GM23338 (cell line): ENCODE measurements around the gene ZFX. TPM values are rescaled to one million over a fixed set of nuclear protein-coding genes. Genes with fewer than 3 reads are reported as not detected.

Source experiments
- ATAC-seq: fragments of 200-7000 bp; cut with Tn5 transposase; 3 replicates; pipeline ENCODE4 v1.9.1; 2020
- DNase-seq: peaks from one replicate; pipeline ENCODE4 v3.0.0-alpha.2; 2015; ENCODE audit warnings: low spot score
- H2AFZ ChIP-seq: fragments of 200-600 bp; sonication (generic); 2 replicates; pipeline ENCODE4 v1.8.0; 2016; ENCODE audit warnings: antibody characterized with exemption, mild to moderate bottlenecking, moderate library complexity
- H3F3A ChIP-seq: fragments of 200-600 bp; sonication (generic); replicated peaks from 2 replicates; pipeline ENCODE4 v1.8.0; 2017; ENCODE audit warnings: antibody characterized with exemption, mixed run types, low read depth
- H3K27ac ChIP-seq: fragments of 200-600 bp; sonication (generic); 2 replicates; pipeline ENCODE4 v1.6.1; 2016; ENCODE audit warnings: low read depth
- H3K27me3 ChIP-seq: fragments of 200-600 bp; sonication (generic); 2 replicates; pipeline ENCODE4 v1.8.0; 2016; ENCODE audit warnings: mild to moderate bottlenecking, mixed run types, moderate library complexity; ENCODE audit not compliant: insufficient read depth
- H3K36me3 ChIP-seq: fragments of 200-600 bp; sonication (generic); 2 replicates; pipeline ENCODE4 v1.8.0; 2016; ENCODE audit warnings: mild to moderate bottlenecking; ENCODE audit not compliant: insufficient read depth
- H3K4me1 ChIP-seq: fragments of 200-600 bp; sonication (generic); 2 replicates; pipeline ENCODE4 v1.8.0; 2016; ENCODE audit warnings: mild to moderate bottlenecking, moderate library complexity; ENCODE audit not compliant: insufficient read depth
- H3K4me2 ChIP-seq: fragments of 200-600 bp; sonication (generic); 2 replicates; pipeline ENCODE4 v1.7.1; 2017; ENCODE audit warnings: mixed run types
- H3K4me3 ChIP-seq: fragments of 200-600 bp; sonication (generic); 2 replicates; pipeline ENCODE4 v1.6.1; 2016; ENCODE audit warnings: mixed run types
- H3K79me2 ChIP-seq: fragments of 200-600 bp; sonication (generic); replicated peaks from 2 replicates; pipeline ENCODE4 v1.8.0; 2017; ENCODE audit warnings: mild to moderate bottlenecking; ENCODE audit not compliant: insufficient read depth
- H3K9me2 ChIP-seq: fragments of 200-600 bp; sonication (generic); 2 replicates; pipeline ENCODE4 v1.8.0; 2017; ENCODE audit not compliant: insufficient read depth
- H4K20me1 ChIP-seq: fragments of 200-600 bp; sonication (generic); replicated peaks from 2 replicates; pipeline ENCODE4 v1.8.0; 2017; ENCODE audit warnings: mild to moderate bottlenecking; ENCODE audit not compliant: insufficient read depth
- H3K27ac Mint-ChIP-seq: 2 replicates; pipeline ENCODE4 v1.8.0; 2020; ENCODE audit warnings: inconsistent platforms, mild to moderate bottlenecking, moderate library complexity, mixed read lengths
- H3K27me3 Mint-ChIP-seq: 3 replicates; pipeline ENCODE4 v1.8.0; 2022; ENCODE audit warnings: low read depth, mild to moderate bottlenecking, moderate library complexity, mixed read lengths, inconsistent platforms; ENCODE audit not compliant: insufficient read depth, poor library complexity
- H3K36me3 Mint-ChIP-seq: 3 replicates; pipeline ENCODE4 v1.8.0; 2021; ENCODE audit warnings: low read depth, mild to moderate bottlenecking, inconsistent platforms, moderate library complexity, mixed read lengths
- H3K4me1 Mint-ChIP-seq: 3 replicates; pipeline ENCODE4 v1.8.0; 2020; ENCODE audit warnings: mild to moderate bottlenecking, inconsistent platforms, mixed read lengths
- H3K4me3 Mint-ChIP-seq: 3 replicates; pipeline ENCODE4 v1.8.0; 2021; ENCODE audit warnings: moderate library complexity, mild to moderate bottlenecking, inconsistent platforms, mixed read lengths
- H3K9me3 Mint-ChIP-seq: 3 replicates; pipeline ENCODE4 v1.8.0; 2020; ENCODE audit warnings: moderate library complexity, mild to moderate bottlenecking, inconsistent platforms, mixed read lengths
- CREB1 ChIP-seq: fragments of 250-450 bp; sonication (Bioruptor Pico); IDR thresholded peaks from 2 replicates; pipeline ENCODE4 v1.5.0; 2020; ENCODE audit warnings: low read depth, mild to moderate bottlenecking, moderate library complexity
- CTCF ChIP-seq, 2 experiments: fragments of 200-600 bp in 1 of 2; sonication (generic) in 1 of 2; conservative IDR thresholded peaks; 2 replicates each; pipeline versions ENCODE4 v1.5.1 to v1.6.1; 2016 to 2017; ENCODE audit warnings: antibody characterized with exemption in 2 of 2, low read depth in 2 of 2, mild to moderate bottlenecking in 2 of 2, moderate library complexity in 1 of 2
- ETS1 ChIP-seq: IDR thresholded peaks from 2 replicates; pipeline ENCODE4 v1.6.1; 2016; ENCODE audit warnings: antibody characterized with exemption
- NANOG ChIP-seq: IDR thresholded peaks from 2 replicates; pipeline ENCODE4 v1.6.1; 2016; ENCODE audit warnings: antibody characterized with exemption, borderline replicate concordance
- POLR2AphosphoS5 ChIP-seq: IDR thresholded peaks from 2 replicates; pipeline ENCODE4 v1.6.1; 2016; ENCODE audit warnings: antibody characterized with exemption, low read depth
- ZNF462 ChIP-seq: fragments of 250-450 bp; sonication (Bioruptor Pico); IDR thresholded peaks from 2 replicates; pipeline ENCODE4 v1.5.0; 2020; ENCODE audit warnings: mild to moderate bottlenecking, moderate library complexity
- polyA plus RNA-seq: library from polyadenylated mRNA; unstranded; fragments of >200 nt; fragmentation: Nextera tagmentation; extraction: Ambion mirVana; gene quantifications from 2 replicates; pipeline ENCODE4 v1.2.1, GENCODE V29; 2016
- total RNA-seq: library from RNA; depleted of rRNA; stranded (reverse); fragments of >200 nt; shearing (Covaris generic); gene quantifications from 2 replicates; pipeline ENCODE4 v1.2.3, GENCODE V29; 2014

Gene ZFX
- total and polyA plus RNA-seq, 2 experiments from 2014 or later, result 11.0 to 15.4 TPM

GRCh38 chrX:24173115-24173847 lies 23.8 kb downstream of the ZFX start:
- TF ChIP-seq CREB1, result no peak
- TF ChIP-seq CTCF (conservative IDR thresholded peaks at IDR 0.05; ENCODE audit: low read depth in 2 of 2), result peak; percentile 26 to 47; a peak in 3 of 4 replicates
- peaks cover 38% of the 10 kb centered on the region for H3K36me3 Mint-ChIP-seq
- no peak overlapping the region for H3K4me3 Mint-ChIP-seq
- H3K27ac Mint-ChIP-seq, result no peak overlapping the region
- H3K4me1 ChIP-seq, result peaks cover 17% of the 10 kb centered on the region
- H4K20me1 ChIP-seq, result no peaks in the 10 kb centered on the region
- no peak overlapping the region for H3K27ac ChIP-seq
- no peaks in the 10 kb centered on the region for H3K9me3 Mint-ChIP-seq
- ATAC-seq, result no peak
- no peaks in the 10 kb centered on the region for H3K27me3 ChIP-seq
- DNase-seq, result no peak
- H3K36me3 ChIP-seq, result peaks cover 5% of the 10 kb centered on the region; the same call in 1 of the 2 replicates
- H3F3A ChIP-seq, result no peaks in the 10 kb centered on the region
- peaks cover 2% of the 10 kb centered on the region for H3K27me3 Mint-ChIP-seq
- H3K4me1 Mint-ChIP-seq, result peaks cover 24% of the 10 kb centered on the region
- no peaks in the 10 kb centered on the region for H3K9me2 ChIP-seq
- no peak overlapping the region for H3K4me2 ChIP-seq
- H2AFZ ChIP-seq, result no peak overlapping the region
- H3K79me2 ChIP-seq, result peaks cover 40% of the 10 kb centered on the region
- no peak overlapping the region for H3K4me3 ChIP-seq

- Mint-ChIP-seq H3K36me3 (peaks cover 54% of the 10 kb centered on the region), H3K27me3 (peaks cover 2% of the 10 kb centered on the region), H3K4me3 (no peak overlapping the region), H3K27ac (no peak overlapping the region), H3K4me1 (peaks cover 8% of the 10 kb centered on the region), H3K9me3 (no peaks in the 10 kb centered on the region)
- Histone ChIP-seq H3K27me3 (no peaks in the 10 kb centered on the region), H3K4me1 (no peaks in the 10 kb centered on the region; the same call in 1 of the 2 replicates), H3K36me3 (peaks cover 5% of the 10 kb centered on the region; the same call in 1 of the 2 replicates), H3F3A (no peaks in the 10 kb centered on the region), H2AFZ (no peak overlapping the region), H3K4me3 (no peak overlapping the region), H3K9me2 (no peaks in the 10 kb centered on the region), H4K20me1 (no peaks in the 10 kb centered on the region), H3K27ac (no peak overlapping the region), H3K79me2 (peaks cover 39% of the 10 kb centered on the region), H3K4me2 (no peak overlapping the region)
- ATAC-seq (no peak), DNase-seq (no peak)
- TF ChIP-seq NANOG (no peak), ETS1 (no peak), CTCF (conservative IDR thresholded peaks at IDR 0.05; ENCODE audit: low read depth in 2 of 2) (no peak), ZNF462 (no peak), POLR2AphosphoS5 (no peak)
Measured at GRCh38 chrX:24175276-24175675, 25.7 kb downstream of the ZFX start.
